ENCODE measurements around the gene DAB2.
"Not testable (repeated sequence)": the region's sequence is repeated elsewhere in the genome, so short reads cannot be mapped to it uniquely, and the experiment has no call there.

The DAB2 gene

DNA sequence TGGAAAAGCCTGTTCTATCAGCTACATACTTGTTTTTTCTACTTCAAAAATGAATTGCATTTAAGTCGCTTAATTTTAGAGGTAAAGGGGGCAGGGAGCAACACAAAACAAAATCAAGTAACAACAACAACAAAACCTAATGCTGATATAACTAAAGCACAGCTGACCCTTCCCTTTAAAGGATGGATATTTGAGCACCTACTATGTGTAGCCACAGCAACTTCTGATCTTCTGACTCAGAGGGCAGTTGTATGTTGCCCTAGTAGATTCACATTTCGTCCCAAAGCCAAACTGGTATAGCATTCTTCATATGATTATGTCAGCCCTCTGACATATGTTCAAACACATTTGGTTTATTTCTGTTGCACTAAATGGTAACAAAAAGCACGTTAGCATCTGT lies 6.8 kb downstream of the DAB2 start:
- DNase-seq: no peak

DNA sequence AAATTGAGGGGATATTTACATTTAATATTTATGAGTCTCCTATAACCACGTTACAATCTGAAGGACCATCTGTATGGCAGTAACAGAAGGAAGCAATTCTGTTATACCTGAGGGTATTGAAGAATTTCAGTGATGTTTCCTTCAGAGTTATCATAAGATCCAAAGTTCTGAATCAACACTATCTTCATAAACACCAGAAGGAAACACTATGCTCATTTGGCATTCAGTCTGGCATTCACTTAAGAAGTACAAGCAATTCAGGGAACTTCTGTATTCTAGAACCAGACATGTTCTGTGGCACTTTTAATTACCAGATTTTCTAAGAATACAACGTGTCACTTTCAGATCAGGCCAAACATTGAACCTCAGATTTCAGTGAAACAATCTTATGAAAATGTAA lies 9.6 kb downstream of the DAB2 start:
- no peak for DNase-seq

DNA sequence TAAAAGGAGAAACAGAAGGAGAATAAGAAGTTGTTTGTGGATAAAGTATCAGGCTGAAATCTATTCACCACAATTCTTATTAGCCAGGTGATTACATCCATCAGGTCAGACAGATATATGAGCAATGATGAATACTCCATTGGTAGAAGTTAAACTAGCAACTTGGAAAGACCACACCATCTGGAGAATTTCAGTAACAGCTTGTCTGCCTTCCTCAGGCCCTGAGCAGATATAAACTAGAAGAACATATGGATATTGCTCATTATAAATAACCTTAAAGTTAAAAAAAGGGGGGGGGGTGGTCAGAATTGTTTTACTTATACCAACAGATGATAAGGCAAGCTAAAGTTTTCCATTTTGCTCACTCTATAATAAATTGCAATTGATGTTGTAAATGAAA lies 10.4 kb downstream of the DAB2 start:
- DNase-seq: no peak

DNA sequence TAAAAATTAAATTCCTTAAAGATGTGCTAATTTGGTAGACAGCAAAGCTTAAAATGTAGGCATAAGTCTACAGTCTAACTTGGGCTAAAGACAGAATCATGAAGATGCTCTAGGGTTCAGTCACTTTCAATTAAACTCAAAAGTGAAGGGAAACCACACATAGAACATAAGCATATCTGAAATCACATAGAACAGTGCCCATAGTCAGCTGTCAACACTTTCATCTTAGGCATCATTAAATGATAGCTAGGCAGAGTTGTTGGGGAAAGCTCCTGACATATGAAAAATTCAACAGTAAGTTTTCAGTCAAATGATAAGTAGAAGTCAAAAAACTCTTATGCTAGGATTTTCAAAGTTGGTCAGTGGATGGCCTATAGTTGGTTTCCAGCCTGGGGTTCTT lies 11.0 kb downstream of the DAB2 start:
- no peak for DNase-seq

DNA sequence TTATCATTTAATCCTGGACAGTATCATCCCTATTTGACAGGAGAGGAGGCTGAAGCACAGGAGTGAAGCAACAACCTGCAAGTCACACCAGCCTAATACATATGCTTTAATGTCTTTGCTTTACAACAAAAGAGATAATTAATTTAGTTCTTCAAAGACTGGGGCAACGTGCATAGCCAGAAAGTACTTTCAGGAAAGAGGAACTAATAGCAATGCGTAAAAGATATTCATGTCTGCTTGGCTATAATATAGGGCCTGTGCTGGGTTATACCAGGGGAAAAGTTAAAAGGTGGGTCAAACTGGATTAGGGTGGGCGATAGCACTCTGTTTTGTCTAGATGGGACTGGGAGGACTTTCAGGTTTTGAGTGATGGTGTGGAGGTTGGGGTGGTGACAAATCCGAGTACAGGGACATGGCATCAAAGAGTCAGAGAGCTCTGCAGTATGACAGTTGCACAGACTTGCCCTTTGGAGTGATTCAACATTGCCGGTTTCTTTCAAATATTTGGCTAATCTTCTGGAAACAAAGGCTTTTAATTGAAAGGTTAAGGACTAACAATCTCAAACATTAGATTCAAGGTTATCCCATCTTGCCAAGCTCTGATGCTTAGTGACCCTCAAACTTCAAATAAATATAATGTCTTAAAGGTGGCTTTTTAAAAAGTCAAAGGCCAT lies 11.9 kb downstream of the DAB2 start:
- no peak for DNase-seq

DNA sequence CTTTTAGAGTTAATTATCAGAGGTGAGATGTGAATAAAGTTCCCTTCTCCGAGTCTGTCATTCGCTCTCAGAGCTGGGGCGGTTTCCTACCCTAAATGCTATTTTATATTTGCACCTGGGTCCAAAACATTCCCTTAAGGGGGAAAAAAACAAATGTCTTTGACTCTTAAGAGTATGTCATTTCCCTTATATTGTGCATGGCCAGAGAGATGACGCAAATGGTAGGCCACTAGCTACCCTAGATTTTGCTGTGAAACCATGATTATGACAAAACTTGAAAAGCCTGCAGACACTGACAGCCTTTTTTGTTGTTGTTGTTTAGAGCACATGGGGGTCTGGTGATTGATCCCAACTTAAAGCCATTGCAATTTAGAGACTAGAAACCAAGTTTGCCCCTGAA lies 12.8 kb downstream of the DAB2 start:
- DNase-seq: no peak

DNA sequence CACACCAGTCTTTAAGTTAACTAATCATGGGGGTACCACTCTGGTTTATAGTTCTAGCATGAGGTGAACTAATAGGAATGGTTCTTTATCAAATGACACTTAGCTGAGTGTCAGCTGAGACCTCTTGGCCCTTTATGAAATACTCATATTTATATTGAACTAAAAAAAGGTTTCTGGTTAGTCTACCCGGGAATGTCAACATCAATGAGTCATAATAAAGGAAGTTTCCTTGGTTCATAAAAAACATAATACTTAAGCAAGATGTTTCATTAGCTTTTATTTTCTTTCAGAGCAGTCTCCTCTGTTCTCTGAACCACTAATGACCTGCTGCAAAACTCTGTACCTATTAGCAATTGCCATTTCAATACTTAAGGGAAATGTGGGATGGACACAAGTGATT lies 13.7 kb downstream of the DAB2 start:
- DNase-seq: no peak

DNA sequence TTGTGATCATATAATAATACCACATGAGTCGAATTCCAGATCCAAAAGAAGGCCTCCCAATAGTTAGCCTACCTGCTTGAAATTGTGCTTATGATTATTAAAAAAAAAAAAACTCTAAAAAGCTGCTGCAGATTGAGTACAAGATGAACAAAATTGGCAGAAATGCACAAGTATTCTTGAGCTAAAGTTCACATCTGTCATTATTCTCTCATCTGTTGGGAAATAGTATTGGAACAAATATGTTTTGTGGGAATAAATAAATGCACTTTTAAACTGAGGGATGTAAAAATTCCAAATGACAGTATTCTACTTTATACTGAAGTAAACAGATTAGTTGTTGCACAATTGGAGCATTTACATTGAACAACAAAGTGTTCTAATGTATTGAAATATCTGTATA lies 15.7 kb downstream of the DAB2 start:
- DNase-seq: no peak

DNA sequence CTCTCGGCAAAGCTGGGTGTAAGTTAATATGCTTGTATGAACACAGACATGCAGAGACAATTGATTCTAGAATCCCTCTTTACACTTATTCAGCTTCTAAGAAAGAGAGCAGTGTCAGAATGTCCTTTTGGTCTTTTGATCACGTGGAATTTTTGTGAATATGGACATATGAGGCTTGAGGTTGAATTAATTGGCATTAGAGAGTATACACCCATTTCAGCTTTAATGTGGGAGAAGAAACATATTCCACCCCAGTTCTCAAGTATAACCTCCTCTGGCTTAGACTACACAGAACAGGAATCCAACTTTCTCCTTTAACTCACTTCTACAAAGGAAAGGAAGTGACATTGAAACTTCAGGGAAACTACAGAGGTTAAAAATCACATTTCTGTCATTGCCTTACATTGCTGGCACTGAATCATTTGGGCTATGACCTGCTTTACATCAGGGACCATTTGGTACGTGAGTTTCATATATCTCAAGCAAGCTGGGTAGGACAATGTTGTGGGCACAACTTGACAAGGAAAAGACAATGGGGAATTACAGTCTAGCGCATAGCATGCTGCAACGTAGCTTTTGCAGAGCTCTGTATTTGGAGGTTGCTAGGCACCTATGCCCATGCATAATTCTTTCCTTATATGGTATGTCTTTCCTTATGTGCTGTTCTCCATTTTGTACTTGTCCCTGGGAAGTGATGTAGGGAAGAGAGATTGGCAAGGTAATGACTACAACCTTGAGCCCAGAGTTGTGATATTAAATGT lies 19.5 kb downstream of the DAB2 start:
- no peak for DNase-seq

DNA sequence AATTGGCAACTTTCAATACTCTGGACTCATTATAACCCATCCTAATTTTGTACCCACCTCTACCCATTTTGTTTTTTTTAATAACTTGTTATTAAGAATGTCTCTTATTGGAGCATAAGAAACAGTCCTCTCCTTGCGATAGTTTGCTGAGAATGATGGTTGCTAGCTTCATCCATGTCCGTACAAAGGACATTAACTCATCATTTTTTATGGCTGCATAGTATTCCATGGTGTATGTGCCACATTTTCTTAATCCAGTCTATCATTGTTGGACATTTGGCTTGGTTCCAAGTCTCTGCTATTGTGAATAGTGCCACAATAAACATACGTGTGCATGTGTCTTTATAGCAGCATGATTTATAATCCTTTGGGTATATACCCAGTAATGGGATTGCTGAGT lies 21.0 kb downstream of the DAB2 start:
- not testable (repeated sequence) for DNase-seq

DNA sequence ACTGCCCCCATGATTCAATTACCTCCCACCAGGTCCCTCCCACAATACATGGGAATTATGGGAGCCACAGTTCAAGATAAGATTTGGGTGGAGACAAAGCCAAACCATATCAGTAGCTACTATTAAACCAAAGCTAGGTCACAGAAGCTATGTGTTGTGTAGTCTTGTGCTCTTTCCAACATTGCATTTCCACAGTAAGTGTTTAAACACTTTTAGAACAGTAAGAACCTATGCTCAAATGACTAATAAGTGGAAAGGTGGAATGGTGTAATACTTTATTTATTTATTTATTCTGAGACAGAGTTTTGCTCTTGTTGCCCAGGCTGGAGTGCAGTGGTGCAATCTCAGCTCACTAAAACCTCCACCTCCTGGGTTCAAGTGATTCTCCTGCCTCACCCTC lies 22.6 kb downstream of the DAB2 start:
- DNase-seq: not testable (repeated sequence)

DNA sequence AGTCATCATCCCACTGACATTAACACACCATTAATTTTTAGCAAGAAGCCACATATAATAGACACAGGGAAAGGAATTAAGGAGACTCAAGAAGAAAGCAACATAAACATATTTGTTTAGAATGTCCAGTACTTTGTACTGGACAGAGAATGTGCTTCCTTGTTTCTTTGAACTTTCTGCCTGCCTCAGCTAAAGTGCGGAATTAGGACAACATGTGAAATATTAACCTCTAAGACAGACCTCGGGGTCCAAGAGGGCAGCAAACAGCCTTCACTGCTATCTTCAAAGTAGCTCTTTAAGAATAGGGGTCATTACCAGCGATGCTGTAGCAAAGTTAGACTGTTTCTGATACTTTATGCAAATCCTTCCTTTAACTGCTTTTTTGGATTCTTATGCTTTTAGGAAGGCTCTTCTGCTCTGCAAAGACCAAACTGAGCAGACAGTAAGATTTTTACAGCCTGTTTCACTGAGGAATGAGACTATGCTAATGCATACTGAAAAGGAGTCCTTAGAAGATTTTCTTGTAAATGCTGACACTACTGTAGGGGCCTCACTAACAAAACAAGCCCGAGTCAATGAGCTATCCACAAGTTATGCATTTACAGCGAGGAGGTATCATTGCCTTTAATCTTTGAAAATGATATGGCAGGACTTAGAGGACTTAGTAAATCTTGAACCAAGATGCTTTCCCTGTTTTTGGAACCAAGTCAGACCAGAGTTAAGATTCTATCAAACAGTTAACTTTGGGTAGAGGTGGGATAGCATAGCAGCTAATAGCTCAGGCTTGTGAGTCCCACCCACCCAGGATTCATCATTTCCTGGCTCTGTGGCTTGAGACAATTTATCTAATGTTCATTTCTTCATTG lies 23.8 kb downstream of the DAB2 start:
- no peak for DNase-seq

DNA sequence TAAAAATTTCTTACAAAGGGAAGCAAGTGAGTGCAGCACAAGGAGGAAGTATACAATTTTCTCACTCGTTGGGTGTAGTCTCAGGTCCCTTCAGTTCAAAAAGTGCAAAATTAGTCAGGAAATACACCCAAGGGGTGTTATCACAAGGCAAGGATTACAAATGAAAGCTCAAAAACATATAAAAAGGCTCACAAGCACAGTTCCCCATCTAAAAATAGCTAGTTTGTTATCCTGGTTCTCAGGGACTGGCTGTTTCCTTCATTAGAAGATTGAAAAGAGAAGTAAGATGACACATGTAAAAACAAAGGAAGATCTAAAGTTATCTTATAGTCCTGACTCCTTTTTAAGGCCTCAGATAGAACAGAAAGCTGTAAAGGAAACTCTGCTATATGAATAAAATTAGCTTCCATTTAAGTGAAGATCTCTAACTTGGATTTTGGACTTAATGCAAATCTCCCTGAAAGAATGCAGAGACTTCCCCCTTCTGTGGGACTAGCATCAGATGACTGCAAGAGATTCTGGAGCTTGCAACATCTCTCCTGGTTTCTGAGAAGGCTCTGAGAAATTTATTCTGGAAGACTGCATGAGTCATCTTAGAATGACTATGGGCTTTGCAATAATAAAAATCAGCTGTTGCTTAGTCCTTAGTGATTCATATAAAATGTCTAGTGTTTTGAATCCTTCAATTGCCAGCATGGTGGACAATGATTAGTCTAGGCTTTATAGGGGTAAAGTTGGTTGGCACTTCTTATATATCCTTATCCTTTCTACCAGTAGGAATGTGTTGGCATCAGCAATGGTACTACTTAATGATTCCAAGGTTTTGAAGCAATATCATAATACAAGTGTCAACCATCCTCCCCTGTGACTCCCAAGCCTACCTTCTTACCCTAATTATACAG lies 25.4 kb downstream of the DAB2 start:
- no peak for DNase-seq

DNA sequence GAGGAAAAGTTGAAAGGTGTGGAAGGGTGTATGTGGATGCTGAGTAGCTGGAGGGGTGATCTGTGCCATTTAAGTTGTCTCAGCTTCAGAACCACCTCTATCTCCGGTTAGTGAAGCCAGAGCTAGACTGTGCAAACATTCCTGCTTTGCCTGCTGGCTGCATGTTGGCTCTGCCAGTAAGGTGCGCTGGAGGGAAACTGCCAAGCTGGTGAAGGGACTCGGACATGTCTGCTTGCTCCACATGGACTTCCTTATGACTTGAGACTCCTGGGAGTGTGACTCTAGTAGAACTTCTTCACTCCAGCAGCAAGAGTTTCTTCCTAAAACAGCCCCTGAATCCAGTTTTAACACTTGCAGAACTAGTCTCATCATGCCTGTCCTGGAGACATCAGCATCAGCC lies 27.9 kb downstream of the DAB2 start:
- DNase-seq: no peak

DNA sequence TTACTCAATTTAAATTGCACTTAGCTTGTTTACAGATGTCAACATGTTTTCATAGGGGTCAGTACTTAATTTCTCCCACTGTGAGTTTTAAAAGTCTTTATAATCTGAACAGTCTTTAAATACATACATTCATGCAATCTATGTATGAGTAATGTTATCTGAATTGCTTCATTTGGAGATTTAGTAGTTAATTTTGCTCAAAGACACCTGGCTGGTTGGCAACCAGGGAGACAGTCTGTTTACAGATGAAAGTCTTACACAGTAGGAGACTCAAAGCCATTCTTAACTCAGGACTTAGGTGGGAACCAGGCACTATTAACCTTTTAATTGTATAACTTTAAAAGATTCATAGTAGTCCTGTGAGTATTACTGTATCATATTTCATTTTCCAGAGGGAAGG lies 29.3 kb downstream of the DAB2 start:
- no peak for DNase-seq

DNA sequence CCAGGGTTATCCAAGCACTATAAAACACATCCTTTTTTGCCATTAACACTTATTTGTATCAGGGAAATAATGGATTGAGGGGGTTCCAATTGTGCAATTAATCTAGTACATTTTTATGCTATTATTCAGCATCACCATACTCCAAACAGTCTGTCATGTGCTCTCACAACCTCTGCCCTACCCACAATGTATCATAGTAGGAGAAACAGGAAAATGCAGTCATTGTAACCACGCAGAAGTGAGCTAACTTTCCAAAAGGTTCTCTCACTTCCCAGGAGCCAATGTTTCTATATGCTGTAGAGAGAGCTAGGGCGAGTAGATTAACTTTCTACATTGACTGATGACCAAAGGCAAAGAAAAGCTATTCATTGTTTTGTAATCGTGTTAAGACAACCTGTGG lies 29.8 kb downstream of the DAB2 start:
- no peak for DNase-seq

DNA sequence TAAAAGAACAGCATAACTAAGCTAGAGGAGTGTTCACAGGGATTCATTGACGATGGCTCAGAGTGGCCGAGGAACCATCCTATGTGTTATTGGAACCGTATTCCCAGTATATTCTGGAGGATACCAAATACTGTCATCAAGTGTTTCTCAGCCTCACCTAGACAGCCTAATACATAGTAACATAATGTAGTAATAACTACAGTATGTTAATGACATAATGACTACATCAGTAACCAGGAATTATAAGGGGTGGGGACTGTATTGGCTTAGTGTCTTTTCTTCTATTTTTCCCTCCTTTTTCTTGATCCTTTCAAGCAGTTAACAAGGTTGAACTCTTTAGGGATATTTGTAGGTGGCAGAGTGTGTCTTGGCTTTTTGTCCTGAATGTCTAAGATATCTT lies 33.8 kb downstream of the DAB2 start:
- DNase-seq: no peak

DNA sequence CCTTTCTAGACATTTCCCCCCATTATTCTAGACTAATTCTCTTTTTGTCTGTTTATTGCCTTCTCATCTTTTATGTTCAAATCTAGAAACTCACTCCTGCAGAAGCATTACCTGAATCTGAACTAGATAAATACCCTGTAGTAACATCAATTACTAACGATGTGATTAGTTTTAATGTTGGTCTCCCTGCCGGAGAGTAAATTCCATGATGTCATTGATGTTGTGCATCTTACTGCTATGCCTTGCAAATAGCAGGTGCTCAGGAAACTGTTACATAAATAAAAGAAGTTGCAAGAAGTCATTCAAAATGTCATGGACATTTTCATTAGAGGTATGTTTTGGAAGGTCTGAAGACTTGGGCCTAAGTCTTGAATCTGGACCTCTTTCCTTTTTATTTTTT lies 37.5 kb downstream of the DAB2 start:
- no peak for DNase-seq

DNA sequence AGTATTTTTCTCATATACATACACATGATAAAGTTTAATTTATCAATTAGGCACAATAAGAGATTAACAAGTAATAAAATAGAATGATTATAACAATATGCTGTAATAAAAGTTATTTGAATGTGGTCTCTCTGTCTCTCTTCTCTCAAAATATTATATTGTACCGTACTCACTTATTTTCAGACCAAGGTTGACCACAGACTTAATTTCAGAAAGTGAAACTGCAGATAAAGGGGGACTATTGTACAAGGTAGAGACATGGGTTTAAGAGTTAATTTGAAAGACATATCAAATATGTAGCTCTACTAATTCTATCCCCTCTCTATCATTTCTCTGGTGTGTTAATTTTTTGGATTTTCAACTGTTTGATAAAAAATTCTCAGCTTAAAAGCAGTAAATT lies 40.5 kb downstream of the DAB2 start:
- DNase-seq: no peak

DNA sequence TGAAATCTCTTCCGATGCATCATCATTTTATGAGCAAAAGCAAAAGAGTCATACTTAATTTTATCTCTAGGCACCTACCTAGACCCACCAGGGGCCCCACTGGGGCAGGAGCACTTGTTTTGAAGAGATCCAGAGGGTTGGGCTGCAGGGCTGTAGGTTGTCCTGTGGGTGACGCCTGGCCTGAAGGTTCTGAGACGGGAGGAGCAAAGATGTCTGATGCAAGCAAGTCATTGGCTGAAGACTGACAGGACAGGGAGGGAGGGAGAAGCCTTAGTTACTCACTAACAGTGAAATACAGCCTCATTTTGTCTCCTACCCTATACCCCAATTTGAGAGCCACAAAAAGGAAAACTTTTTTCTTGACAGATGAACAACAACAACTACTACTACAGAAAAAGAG lies 43.4 kb downstream of the DAB2 start:
- no peak for DNase-seq

DNA sequence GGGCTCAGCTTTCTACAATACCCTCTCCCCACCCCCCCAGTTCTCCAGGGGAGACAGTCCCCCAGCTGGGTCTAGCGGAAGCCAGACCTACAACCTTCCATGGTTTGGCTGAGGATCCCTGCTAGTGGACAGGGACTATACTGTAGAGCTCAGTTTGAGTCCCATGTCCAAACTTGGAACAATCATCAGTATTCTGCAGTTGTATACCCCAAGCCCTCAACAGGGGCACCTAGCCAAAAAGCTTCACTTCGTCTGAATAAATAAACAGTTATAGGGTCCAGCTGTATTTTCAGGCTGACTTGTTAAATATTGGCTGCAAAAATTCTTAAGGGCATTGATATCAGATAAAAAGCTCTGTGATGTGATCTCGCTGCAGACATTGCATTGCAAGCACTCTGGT lies 45.1 kb downstream of the DAB2 start:
- no peak for DNase-seq

DNA sequence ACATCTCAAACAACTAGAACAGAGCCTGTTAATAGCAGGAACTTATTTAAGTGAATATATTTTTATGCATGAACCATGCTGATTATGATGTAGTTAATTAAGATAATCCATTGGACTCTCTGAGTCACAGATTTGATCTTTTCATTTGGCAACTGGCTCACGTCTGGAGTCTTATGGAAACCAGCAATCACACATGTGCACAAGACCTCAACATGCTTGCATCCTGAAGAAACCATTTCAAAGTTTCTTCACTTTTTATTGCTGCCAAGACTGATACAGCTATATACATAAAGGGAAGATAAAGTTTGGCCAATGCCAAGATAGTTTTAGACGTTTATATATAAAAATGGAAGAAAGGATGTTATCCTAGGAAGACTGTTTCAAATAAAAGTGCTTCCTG lies 47.2 kb downstream of the DAB2 start:
- DNase-seq: no peak

DNA sequence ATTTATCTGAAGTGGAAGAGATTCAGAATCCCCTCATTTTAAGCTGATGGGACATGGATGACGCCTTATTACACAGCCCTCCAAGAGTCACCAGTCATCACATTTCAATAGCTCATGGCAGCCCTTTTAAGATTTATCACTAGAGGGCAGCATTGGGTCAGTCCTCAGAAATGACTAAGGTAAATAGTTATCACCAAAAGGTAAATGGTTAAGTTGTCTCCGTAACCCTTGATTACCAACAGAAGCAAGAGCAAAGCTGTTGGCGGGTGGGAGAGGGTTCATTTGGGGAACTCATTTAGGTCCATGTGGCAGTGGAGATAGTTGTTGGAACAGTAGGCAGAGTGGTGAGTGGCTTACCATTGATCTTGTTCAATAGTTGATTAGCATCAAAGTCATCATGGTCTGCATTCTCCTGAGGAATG lies 48.5 kb downstream of the DAB2 start:
- DNase-seq: peak; percentile 1

Data from COR-L47 (cell line).